Measurements from ENCODE around the gene ADNP2. TPM values are rescaled to one million over a fixed set of nuclear protein-coding genes. Genes with fewer than 3 reads are reported as not detected.
A peak's percentile ranks its signal among the peaks of the same experiment; 100 is the strongest.

The ADNP2 gene
- total RNA-seq, 1 donor from 2014 or later = 19.2 TPM

DNA sequence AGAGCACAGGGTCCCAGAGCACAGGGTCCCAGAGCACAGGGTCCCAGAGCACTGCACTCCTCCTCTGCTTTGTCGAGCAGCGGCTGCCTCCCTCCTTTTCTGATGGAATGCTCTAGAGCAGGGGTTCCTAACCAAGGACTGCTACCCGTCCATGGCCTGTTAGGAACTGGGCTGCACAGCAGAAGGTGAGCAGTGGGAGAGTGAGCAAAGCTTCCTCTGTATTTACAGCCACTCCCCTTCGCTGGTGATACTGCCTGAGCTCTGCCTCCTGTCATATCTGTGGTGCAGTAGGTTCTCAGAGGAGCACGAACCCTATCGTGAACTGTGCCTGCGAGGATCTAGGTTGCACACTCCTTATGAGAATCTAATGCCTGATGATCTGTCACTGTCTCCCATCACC is 33.1 kb upstream of the ADNP2 start:
- DNase-seq (ENCODE audit: extremely low spot score, unreplicated experiment) = peak; percentile 56
- H3K36me3 Mint-ChIP-seq (ENCODE audit: unreplicated experiment) = no peaks in the 10 kb centered on the region
- no peaks in the 10 kb centered on the region for H3K9me3 Mint-ChIP-seq (ENCODE audit: unreplicated experiment)
- H3K4me1 Mint-ChIP-seq (ENCODE audit: unreplicated experiment) = no peaks in the 10 kb centered on the region
- TF ChIP-seq, protein P1, sequence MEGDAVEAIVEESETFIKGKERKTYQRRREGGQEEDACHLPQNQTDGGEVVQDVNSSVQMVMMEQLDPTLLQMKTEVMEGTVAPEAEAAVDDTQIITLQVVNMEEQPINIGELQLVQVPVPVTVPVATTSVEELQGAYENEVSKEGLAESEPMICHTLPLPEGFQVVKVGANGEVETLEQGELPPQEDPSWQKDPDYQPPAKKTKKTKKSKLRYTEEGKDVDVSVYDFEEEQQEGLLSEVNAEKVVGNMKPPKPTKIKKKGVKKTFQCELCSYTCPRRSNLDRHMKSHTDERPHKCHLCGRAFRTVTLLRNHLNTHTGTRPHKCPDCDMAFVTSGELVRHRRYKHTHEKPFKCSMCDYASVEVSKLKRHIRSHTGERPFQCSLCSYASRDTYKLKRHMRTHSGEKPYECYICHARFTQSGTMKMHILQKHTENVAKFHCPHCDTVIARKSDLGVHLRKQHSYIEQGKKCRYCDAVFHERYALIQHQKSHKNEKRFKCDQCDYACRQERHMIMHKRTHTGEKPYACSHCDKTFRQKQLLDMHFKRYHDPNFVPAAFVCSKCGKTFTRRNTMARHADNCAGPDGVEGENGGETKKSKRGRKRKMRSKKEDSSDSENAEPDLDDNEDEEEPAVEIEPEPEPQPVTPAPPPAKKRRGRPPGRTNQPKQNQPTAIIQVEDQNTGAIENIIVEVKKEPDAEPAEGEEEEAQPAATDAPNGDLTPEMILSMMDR (IDR thresholded peaks at IDR 0.05) = no peak
- no peak overlapping the region for H3K4me3 Mint-ChIP-seq (ENCODE audit: unreplicated experiment)
- H3K27ac Mint-ChIP-seq (ENCODE audit: unreplicated experiment) = no peak overlapping the region
- peaks cover 3% of the 10 kb centered on the region for H3K27me3 Mint-ChIP-seq (ENCODE audit: unreplicated experiment)

DNA sequence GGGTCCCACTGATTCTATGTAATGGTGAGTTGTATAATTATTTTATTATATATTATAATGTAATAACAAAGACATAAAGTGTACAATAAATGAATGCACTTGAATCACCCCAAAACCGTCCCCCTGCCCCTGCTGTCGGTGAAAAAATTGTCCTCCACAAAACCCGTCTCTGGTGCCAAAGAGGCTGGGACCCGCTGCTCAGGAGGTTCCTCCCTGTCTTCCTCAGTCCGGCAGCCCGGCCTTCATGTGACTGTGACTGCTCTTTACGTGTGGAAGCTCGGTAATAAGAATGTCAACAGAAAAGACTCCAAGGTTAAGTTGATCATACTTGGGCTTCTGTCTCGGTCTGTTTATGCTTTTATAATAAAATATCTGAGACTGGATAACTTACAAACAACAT is 32.7 kb upstream of the ADNP2 start:
- H3K27me3 Mint-ChIP-seq (ENCODE audit: unreplicated experiment) = peaks cover 3% of the 10 kb centered on the region
- TF ChIP-seq, protein P1 (IDR thresholded peaks at IDR 0.05) = no peak
- no peaks in the 10 kb centered on the region for H3K36me3 Mint-ChIP-seq (ENCODE audit: unreplicated experiment)
- no peak overlapping the region for H3K27ac Mint-ChIP-seq (ENCODE audit: unreplicated experiment)
- no peak overlapping the region for H3K4me3 Mint-ChIP-seq (ENCODE audit: unreplicated experiment)
- H3K9me3 Mint-ChIP-seq (ENCODE audit: unreplicated experiment) = no peaks in the 10 kb centered on the region
- DNase-seq (ENCODE audit: extremely low spot score, unreplicated experiment) = peak; percentile 54
- H3K4me1 Mint-ChIP-seq (ENCODE audit: unreplicated experiment) = no peaks in the 10 kb centered on the region

- no peak overlapping the region for H3K27ac Mint-ChIP-seq (ENCODE audit: unreplicated experiment)
- TF ChIP-seq, protein P1 (IDR thresholded peaks at IDR 0.05) = no peak
- DNase-seq (ENCODE audit: extremely low spot score, unreplicated experiment) = peak; percentile 82
- H3K27me3 Mint-ChIP-seq (ENCODE audit: unreplicated experiment) = peaks cover 3% of the 10 kb centered on the region
- no peaks in the 10 kb centered on the region for H3K36me3 Mint-ChIP-seq (ENCODE audit: unreplicated experiment)
- H3K4me1 Mint-ChIP-seq (ENCODE audit: unreplicated experiment) = no peaks in the 10 kb centered on the region
- H3K4me3 Mint-ChIP-seq (ENCODE audit: unreplicated experiment) = no peak overlapping the region
- H3K9me3 Mint-ChIP-seq (ENCODE audit: unreplicated experiment) = no peaks in the 10 kb centered on the region
Measured at GRCh38 chr18:80077873-80078272, 31.2 kb upstream of the ADNP2 start.

- Mint-ChIP-seq H3K4me3 (ENCODE audit: unreplicated experiment) (no peak overlapping the region), H3K27ac (ENCODE audit: unreplicated experiment) (no peak overlapping the region)
- TF ChIP-seq, protein P1 (IDR thresholded peaks at IDR 0.05) = no peak
Measured at GRCh38 chr18:80086281-80086680, 22.8 kb upstream of the ADNP2 start.

DNA sequence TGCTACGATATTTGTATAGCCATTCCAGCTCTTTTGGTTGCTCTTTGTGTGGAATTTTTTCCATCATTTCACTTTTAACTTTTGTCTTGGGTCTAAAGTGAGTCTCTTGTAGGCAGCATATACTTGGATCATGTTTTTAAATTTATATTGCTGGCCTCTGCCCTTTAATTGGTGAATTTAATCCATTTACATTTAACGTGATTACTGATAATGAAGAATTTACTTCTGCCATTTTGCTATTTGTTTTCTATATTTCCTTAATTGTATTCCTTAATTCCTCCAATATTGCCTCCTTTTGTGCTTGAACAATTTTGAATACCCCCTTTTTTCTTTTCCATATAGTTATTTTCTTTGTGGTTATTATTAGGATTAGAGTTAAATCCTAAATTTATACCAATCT is 21.0 kb upstream of the ADNP2 start:
- no peak for DNase-seq (ENCODE audit: extremely low spot score, unreplicated experiment)
- H3K27me3 Mint-ChIP-seq (ENCODE audit: unreplicated experiment) = peaks cover 8% of the 10 kb centered on the region
- no peak overlapping the region for H3K4me3 Mint-ChIP-seq (ENCODE audit: unreplicated experiment)
- peaks cover 30% of the 10 kb centered on the region for H3K9me3 Mint-ChIP-seq (ENCODE audit: unreplicated experiment)
- no peak overlapping the region for H3K27ac Mint-ChIP-seq (ENCODE audit: unreplicated experiment)
- TF ChIP-seq, protein P1 (IDR thresholded peaks at IDR 0.05) = no peak
- no peaks in the 10 kb centered on the region for H3K4me1 Mint-ChIP-seq (ENCODE audit: unreplicated experiment)
- H3K36me3 Mint-ChIP-seq (ENCODE audit: unreplicated experiment) = no peaks in the 10 kb centered on the region

More at GRCh38 chr18:80086281-80086680, 22.8 kb upstream of the ADNP2 start:
- DNase-seq (ENCODE audit: extremely low spot score, unreplicated experiment) = peak; percentile 46
- Mint-ChIP-seq H3K36me3 (ENCODE audit: unreplicated experiment) (no peaks in the 10 kb centered on the region), H3K9me3 (ENCODE audit: unreplicated experiment) (peaks cover 24% of the 10 kb centered on the region), H3K4me1 (ENCODE audit: unreplicated experiment) (no peaks in the 10 kb centered on the region), H3K27me3 (ENCODE audit: unreplicated experiment) (peaks cover under 1% of the 10 kb centered on the region)

Measured in osteocyte (in vitro differentiated cells).